Peyer's patch (tissue), 4 donors: Measurements from ENCODE around the gene PEA15.

Source experiments
- CTCF ChIP-seq, 6 experiments: fragments of 450-650 bp in 4 of 6; fragments of 200-600 bp in 2 of 6; sonication (generic) in 1 of 6; IDR thresholded peaks; one replicate each; pipeline ENCODE4 v1.5.1; 2017 to 2019; ENCODE audit warnings: antibody characterized with exemption in 6 of 6, mild to moderate bottlenecking in 3 of 6, moderate library complexity in 1 of 6
- POLR2A ChIP-seq, 2 donors: fragments of 450-650 bp; IDR thresholded peaks; one replicate each; pipeline ENCODE4 v1.5.1; 2017; ENCODE audit warnings: antibody characterized with exemption in 2 of 2, mild to moderate bottlenecking in 2 of 2, moderate library complexity in 2 of 2

- TF ChIP-seq POLR2A (IDR thresholded peaks at IDR 0.05) = no peak
- TF ChIP-seq CTCF (IDR thresholded peaks at IDR 0.05) = no peak
Observed at GRCh38 chr1:160162931-160163330, 42.3 kb upstream of the PEA15 start.
